ENCODE measurements around the gene SCAF4.

DNA sequence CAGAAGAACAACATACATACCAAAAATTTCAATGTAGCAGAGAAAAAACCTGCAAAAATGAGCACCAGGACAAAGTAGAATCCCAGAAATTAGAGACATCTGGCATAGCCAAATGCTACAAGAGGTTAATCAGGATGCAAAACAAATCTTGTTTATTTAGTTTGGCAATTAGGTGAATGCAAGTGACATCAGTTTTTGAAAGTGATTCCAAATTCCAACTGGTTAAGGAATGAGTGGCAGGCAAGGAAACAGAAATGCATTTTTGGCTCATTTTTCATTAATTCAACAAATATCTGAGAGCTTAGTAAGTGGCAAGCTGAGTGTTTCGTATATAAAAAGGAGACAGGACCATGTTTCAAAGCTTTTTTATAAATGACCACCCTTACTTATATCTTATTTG, 21.3 kb downstream of the SCAF4 start:
- TF ChIP-seq, protein P1, sequence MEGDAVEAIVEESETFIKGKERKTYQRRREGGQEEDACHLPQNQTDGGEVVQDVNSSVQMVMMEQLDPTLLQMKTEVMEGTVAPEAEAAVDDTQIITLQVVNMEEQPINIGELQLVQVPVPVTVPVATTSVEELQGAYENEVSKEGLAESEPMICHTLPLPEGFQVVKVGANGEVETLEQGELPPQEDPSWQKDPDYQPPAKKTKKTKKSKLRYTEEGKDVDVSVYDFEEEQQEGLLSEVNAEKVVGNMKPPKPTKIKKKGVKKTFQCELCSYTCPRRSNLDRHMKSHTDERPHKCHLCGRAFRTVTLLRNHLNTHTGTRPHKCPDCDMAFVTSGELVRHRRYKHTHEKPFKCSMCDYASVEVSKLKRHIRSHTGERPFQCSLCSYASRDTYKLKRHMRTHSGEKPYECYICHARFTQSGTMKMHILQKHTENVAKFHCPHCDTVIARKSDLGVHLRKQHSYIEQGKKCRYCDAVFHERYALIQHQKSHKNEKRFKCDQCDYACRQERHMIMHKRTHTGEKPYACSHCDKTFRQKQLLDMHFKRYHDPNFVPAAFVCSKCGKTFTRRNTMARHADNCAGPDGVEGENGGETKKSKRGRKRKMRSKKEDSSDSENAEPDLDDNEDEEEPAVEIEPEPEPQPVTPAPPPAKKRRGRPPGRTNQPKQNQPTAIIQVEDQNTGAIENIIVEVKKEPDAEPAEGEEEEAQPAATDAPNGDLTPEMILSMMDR (IDR thresholded peaks at IDR 0.05), result no peak
- no peak for TF ChIP-seq POLR2A (IDR thresholded peaks at IDR 0.05)

All from adrenal gland (tissue), 5 donors.